GM12865 (cell line): ENCODE measurements around the gene PPFIA1.

Experiments
- DNase-seq: peaks from one replicate; pipeline ENCODE4 v3.0.0; 2010; ENCODE audit warnings: low read depth
- H3K4me3 ChIP-seq: 2 replicates; pipeline ENCODE4 v1.5.1; 2011; ENCODE audit warnings: mild to moderate bottlenecking, low read depth, low read length, control low read depth
- CTCF ChIP-seq: IDR thresholded peaks from 2 replicates; pipeline ENCODE4 v1.5.1; 2011; ENCODE audit warnings: low read length, control low read depth, low read depth, inconsistent platforms; ENCODE audit not compliant: insufficient read depth; ENCODE audit errors: missing control alignments

The PPFIA1 gene

GRCh38 chr11:70348608-70349007 is 78.1 kb downstream of the PPFIA1 start:
- H3K4me3 ChIP-seq, result no peak overlapping the region
- no peak for DNase-seq
- no peak for TF ChIP-seq CTCF

GRCh38 chr11:70351646-70352045 is 81.2 kb downstream of the PPFIA1 start:
- TF ChIP-seq CTCF, result no peak
- no peak overlapping the region for H3K4me3 ChIP-seq
- DNase-seq, result no peak

- H3K4me3 ChIP-seq, result no peak overlapping the region
- no peak for DNase-seq
- no peak for TF ChIP-seq CTCF
These were observed 81.6 kb downstream of the PPFIA1 start for GRCh38 chr11:70352100-70352499.

GRCh38 chr11:70352601-70353000 is 82.1 kb downstream of the PPFIA1 start:
- no peak for DNase-seq
- no peak overlapping the region for H3K4me3 ChIP-seq
- TF ChIP-seq CTCF, result no peak

- no peak for TF ChIP-seq CTCF
- DNase-seq, result no peak
- no peak overlapping the region for H3K4me3 ChIP-seq
These were observed 82.8 kb downstream of the PPFIA1 start for GRCh38 chr11:70353329-70353728.

GRCh38 chr11:70353900-70354568 is 83.5 kb downstream of the PPFIA1 start:
- no peak for TF ChIP-seq CTCF
- DNase-seq, result no peak
- no peak overlapping the region for H3K4me3 ChIP-seq

- no peak for DNase-seq
- no peak for TF ChIP-seq CTCF
- no peak overlapping the region for H3K4me3 ChIP-seq
These were observed 84.1 kb downstream of the PPFIA1 start for GRCh38 chr11:70354629-70355028.
